Stimulated activated CD8-positive, alpha-beta memory T cell treated with anti-CD3 and anti-CD28 coated beads, Interleukin-7, amount 100 ng/mL, for 4 hours (primary cell): ENCODE data around the gene CHRD.

Experiments used
- DNase-seq, 2 donors: peaks; one replicate each; pipeline ENCODE4 v3.0.0-alpha.2; 2020; ENCODE audit warnings: low read depth in 2 of 2

Gene CHRD

DNA sequence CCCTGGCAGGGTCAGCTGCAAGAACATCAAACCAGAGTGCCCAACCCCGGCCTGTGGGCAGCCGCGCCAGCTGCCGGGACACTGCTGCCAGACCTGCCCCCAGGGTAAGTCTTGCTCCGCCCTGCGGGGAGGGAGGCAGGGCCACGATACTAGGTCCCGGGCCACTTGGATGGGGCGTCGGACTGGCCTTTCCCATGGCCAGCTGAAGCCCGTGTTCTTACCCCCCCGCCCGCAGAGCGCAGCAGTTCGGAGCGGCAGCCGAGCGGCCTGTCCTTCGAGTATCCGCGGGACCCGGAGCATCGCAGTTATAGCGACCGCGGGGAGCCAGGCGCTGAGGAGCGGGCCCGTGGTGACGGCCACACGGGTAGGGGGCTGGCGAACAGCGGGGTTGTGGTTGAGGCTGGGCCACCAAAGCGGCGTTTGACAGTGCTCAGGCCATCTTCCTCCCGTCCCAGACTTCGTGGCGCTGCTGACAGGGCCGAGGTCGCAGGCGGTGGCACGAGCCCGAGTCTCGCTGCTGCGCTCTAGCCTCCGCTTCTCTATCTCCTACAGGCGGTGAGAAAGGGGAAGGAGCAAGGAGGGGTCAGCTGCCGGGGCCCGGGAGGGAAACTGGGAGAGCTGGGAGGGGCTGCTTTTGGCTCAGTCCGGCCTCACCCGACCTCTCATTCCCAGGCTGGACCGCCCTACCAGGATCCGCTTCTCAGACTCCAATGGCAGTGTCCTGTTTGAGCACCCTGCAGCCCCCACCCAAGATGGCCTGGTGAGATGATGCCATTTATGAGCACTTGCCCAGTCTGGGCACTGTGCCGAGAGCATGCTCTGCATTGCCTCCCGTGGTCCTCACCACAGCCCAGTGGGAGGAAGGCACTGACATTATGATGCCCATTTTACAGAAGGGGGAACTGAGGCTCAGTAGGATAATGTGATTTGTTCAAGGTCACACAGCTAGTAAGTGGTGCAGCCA is 1.7 kb downstream of the CHRD start:
- DNase-seq = no peak

DNA sequence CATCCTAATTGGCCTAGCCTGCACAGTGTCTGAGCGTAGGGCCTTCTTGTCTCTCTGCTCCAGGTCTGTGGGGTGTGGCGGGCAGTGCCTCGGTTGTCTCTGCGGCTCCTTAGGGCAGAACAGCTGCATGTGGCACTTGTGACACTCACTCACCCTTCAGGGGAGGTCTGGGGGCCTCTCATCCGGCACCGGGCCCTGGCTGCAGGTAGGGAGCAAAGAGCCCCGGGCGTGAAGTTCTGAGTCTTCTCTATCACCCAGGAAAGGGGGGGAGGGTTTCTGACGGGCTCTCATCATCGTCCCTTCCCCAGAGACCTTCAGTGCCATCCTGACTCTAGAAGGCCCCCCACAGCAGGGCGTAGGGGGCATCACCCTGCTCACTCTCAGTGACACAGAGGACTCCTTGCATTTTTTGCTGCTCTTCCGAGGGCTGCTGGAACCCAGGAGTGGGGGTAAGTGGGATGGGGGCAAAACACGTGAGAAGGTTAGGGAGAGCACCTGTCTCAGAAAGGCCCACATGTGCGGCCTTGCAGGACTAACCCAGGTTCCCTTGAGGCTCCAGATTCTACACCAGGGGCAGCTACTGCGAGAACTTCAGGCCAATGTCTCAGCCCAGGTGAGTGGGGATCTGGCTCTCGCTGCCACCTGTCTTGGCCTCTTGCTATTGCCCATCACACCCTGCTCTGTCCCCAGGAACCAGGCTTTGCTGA is 2.6 kb downstream of the CHRD start:
- DNase-seq = no peak

DNA sequence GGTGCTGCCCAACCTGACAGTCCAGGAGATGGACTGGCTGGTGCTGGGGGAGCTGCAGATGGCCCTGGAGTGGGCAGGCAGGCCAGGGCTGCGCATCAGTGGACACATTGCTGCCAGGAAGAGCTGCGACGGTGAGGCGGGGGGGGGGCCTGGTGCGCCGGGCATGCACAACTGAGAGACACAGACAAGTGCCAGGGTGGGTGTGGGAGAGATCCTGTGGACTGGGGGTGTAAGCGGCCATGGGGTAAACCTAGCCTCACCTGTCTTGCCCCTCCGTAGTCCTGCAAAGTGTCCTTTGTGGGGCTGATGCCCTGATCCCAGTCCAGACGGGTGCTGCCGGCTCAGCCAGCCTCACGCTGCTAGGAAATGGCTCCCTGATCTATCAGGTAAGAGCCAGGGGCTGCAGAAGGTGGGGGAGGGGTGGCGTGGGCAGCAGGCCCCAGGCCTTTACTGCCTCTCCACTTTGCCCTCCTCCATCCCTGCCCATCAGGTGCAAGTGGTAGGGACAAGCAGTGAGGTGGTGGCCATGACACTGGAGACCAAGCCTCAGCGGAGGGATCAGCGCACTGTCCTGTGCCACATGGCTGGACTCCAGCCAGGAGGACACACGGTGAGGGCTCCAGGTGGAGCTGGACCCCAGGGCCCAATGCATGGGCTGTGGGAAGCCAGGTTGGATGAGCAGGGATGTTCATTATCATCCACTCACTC is 3.3 kb downstream of the CHRD start:
- DNase-seq = no peak

DNA sequence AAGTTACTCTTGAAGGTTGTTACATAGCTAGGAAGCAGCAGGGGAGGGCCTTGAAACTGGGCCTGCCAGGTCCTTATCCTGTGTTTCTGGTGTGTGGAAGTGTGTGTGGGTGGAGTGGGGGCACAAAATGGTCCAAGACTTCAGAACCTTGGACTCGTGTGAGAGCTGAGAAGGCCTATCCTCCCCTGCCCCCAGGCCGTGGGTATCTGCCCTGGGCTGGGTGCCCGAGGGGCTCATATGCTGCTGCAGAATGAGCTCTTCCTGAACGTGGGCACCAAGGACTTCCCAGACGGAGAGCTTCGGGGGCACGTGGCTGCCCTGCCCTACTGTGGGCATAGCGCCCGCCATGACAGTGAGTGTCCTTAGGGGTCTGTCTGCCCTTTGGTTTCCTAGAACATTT is 4.5 kb downstream of the CHRD start:
- DNase-seq = no peak

DNA sequence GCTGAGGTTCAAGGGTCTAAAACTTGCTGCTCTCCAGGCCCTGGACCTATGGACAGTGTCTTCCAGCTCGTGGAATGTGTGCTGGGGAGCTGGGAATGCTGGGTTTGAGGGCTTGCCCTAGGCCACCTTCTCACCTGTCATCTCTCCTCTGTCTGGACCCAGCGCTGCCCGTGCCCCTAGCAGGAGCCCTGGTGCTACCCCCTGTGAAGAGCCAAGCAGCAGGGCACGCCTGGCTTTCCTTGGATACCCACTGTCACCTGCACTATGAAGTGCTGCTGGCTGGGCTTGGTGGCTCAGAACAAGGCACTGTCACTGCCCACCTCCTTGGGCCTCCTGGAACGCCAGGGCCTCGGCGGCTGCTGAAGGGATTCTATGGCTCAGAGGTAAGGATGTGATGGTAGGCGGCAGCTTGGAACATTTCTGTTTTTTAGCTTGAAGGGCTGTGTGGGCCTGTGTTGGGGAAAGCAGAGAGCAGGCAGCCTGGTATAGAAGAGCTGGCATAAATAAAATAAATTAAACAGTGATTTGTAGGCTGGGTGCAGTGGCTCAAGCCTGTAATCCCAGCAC is 5.1 kb downstream of the CHRD start:
- DNase-seq = no peak

DNA sequence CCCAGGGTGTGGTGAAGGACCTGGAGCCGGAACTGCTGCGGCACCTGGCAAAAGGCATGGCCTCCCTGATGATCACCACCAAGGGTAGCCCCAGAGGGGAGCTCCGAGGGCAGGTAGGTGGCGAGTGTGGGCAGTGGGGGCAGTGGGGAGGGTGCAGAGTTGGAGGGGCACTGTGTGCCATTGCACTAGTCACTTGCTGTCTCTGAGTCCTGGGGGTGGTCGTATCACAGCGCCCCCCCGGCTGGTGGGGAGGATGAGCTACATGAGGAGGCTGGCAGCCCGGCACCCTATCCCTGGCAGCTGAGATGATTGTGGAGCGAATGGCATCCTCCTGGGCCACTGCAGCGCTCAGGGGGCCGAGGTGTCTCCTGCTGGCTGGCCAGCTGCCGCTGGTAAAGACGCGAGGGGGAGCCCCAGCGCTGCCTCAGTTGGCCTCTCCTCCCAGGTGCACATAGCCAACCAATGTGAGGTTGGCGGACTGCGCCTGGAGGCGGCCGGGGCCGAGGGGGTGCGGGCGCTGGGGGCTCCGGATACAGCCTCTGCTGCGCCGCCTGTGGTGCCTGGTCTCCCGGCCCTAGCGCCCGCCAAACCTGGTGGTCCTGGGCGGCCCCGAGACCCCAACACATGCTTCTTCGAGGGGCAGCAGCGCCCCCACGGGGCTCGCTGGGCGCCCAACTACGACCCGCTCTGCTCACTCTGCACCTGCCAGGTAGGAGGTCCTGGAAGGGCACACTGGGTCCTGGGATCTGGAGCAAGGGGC is 6.4 kb downstream of the CHRD start:
- DNase-seq = no peak

DNA sequence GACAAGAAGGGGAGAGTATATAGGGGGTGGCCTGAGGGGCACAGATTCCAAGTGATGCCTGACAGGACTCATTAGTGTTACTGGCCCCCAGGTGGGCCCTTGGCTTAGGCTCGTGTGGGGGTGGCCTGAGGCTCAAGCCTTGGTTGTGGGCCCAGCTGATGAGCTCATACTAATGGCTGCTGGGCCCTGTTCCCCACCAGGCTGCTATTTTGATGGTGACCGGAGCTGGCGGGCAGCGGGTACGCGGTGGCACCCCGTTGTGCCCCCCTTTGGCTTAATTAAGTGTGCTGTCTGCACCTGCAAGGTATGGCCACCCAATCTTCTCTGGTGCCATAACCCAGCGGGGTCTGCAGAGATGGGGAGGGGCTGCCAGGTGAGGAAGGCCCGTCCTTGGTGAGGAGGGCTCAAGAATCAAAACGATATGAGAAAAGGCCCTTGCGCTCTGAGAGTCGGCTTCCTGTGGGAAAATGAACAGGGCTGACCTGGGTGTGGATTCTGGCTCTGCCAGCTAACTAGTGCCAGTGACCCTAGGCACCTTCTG is 7.4 kb downstream of the CHRD start:
- no peak for DNase-seq

DNA sequence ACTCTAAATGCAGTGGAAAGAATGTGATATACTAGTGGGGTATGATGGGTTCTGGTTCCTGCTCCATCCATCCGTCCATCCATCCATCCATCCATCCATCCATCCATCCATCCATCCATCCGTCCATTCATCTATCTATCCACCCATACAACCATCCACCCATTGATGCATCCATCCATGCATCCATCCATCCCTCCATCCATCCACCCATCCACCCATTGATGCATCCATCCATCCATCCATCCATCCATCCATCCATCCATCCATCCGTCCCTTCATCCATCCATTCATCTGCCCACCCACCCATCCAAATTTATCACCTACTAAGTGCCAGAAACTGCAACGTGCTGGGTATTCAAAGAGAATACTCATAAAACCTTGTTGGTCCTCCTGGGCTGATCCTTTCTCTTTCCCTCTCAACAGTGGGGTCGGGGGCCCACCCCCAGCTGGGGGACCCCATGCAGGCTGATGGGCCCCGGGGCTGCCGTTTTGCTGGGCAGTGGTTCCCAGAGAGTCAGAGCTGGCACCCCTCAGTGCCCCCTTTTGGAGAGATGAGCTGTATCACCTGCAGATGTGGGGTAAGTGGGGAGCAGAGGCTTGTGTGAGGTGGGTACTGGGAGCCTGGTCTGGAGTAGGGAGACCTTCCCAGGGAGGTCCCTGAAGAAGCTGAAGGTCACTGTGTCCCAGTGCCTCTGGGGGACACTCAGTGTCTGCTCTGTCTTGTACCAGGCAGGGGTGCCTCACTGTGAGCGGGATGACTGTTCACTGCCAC is 8.5 kb downstream of the CHRD start:
- no peak for DNase-seq

DNA sequence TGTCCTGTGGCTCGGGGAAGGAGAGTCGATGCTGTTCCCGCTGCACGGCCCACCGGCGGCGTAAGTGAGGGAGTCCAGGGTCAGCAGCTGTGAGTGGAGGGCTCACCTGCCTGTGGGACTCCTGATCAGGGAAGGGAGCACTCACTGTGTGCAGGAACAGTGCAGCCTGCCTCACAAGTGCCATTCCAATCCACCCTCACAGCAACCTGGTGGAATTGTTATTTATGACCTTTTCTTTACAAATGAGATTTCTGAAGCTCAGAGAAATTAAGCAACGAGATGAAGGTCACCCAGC is 9.0 kb downstream of the CHRD start:
- DNase-seq = no peak

DNA sequence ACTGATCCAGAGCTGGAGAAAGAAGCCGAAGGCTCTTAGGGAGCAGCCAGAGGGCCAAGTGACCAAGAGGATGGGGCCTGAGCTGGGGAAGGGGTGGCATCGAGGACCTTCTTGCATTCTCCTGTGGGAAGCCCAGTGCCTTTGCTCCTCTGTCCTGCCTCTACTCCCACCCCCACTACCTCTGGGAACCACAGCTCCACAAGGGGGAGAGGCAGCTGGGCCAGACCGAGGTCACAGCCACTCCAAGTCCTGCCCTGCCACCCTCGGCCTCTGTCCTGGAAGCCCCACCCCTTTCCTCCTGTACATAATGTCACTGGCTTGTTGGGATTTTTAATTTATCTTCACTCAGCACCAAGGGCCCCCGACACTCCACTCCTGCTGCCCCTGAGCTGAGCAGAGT is 9.5 kb downstream of the CHRD start:
- no peak for DNase-seq

DNA sequence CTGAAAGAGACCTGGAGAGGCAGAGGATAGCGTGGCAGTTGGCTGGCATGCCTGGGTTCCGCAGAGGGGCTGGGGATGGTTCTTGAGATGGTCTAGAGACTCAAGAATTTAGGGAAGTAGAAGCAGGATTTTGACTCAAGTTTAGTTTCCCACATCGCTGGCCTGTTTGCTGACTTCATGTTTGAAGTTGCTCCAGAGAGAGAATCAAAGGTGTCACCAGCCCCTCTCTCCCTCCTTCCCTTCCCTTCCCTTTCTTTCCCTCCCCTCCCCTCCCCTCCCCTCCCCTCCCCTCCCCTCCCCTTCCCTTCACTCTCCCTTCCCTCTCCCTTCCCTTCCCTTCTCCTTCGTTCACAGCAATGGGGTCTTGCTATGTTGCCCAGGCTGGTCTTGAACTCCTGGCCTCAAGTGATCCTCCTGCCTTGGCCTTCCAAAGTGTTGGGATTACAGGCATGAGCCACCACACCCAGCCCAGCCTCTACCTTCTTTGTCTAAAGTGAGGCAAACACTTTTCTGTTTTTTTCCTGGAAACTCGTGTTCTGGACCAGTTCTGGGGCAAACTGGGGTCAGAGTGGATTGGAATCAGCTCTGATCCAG is 10.2 kb downstream of the CHRD start:
- DNase-seq = no peak

DNA sequence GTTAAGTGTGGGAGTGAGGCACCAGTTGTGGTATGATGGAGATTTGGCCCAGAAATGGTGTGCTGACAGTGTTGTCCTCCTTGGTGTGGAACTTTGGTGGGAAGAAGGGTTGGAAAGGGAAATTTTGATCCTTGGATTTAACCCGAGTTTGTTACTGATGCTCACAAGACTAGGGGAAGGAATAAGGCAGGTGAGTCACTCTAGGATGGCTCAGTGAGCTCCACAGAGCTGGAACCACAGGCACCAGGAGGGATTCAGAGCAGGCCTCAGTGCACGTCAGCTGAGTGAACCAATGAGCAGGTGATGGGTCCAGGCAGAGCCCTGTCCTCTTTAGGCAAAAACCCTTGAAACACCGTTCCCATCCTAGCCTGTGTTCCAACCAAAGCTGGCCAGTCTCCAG is 11.4 kb downstream of the CHRD start:
- DNase-seq = no peak

DNA sequence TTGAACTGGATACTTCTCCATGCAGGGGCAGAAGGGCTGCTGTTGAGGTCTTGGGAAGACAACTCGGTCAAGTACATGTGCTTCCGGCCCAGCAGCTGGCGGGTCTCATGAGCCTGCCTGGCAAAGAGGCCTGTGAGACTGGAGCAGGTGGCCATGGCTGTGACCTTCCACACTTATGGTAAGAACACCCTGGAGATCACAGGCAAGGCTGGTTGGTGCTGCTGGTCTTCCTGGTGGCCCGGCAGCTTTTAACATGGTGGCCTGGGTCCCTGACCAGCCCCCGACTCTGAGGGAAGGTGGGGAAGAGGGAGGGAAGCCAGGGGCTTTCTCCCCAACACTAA is 15.4 kb downstream of the CHRD start:
- DNase-seq = no peak

DNA sequence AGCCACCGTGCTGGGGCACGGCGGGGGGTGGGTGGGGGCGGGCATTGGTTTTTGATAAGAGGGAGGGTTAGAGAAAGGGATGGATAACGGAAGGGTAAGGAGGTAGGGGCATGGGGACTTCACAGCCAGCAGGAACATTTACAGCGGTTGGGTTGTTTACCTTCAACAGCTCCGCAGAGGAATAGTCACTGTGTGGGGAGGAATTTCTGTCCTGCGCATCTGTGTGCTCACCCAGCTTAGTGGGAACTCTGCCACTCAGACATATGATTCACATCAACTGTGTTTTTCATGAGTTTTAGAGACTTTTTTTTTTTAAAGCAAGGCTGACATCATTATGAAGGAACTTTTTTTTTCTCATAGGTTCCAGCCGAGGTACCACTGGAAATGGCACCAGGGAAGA is 19.6 kb downstream of the CHRD start:
- DNase-seq = no peak

DNA sequence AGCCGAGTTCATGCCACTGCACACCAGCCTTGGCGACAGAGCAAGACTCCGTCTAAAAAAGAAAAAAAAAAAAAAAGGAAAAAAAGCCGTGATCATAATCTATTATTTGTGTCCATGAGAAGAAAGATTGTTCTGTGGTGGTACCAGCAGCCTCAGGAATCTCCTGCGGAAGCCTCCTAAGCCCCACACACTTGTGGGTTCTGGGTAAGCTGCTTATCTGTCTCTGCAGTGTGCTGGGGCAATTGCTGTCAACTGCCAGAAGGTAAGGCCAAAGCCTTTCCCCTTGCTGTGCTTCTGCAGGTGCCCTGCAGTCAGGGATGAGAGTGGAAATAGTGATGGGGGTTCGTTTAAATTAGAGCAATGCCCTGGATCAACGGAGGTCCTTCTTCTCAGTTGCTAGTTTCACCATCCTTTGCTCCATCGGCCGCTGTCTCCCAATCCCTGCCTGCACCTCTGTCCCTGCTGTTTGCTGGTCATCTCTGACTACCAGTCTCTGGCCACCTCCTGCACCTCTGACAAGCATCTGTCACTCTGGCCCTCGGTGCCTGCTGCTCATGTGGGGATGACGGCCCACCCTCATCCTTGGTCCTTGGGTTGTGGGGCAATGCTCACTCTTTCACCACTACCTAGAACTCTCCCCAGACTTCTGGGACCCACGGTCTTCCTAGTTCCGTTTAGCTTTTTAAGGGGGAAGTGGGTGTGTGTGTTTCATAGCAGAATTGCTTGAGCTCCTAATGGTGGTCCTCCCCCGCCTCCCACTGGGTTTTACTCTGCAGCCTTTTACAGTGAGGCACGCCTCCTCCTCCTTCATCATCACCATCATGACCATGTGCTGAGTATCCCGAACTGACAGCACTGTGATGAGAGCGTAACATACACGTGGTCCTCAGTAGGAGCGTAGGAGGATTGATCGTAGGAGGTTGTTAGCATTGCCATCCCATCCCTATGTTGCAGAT is 25.5 kb downstream of the CHRD start:
- DNase-seq = no peak

DNA sequence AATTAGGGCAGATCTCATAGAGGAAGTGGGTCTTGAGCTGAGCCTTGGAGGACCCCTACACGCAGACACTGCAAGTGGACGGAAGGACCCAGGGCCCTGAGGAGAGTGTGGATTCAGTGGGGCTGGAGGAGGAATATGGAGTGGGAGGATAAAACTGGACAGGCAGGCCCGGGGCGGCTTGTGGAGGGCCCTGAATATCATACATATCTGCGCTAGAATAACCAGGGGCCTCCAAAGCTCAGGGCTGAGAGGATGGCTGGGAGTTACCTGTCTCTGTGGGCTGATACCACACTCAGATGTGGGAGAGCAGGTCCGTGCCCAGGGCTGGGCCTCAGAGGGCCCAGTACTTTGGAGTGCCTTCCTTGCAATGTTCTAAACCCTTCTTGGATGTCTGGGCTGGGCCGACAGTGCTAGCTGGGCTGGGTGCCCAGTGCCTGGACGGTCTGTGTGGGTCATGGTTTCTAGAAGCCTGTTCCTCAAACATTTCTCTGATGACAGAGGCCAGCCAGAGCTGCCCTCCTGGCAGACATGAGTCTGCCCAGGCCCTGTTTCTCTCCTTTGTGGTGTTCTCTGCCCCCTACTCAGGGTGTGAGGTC is 29.6 kb downstream of the CHRD start:
- DNase-seq = no peak

DNA sequence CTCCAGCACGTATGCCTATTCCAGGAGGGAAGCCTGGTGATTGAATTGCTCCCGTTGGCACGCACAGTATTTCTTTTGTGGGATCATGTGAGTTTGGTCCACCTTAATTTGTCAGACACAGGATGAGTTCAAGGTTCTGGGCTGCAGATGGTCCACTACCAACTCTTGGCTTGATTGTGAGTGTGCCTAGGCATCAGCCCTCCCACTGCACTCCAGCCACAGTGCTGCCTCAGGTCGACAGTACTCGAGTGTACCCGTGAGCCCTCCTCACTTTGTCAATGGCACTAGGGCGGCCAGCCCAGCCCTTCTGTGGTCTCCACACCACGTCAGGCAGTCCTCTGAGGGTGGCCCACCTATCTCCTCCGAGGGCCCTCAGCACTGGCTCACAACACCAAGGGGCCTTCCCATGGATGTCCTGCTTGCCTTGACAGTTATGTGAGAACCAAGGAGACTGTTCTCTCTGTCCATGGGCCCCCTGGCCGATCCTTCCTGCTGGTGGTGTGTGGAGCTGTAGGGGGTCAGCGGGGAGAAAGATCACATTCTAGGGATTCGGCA is 30.2 kb downstream of the CHRD start:
- DNase-seq = no peak

DNA sequence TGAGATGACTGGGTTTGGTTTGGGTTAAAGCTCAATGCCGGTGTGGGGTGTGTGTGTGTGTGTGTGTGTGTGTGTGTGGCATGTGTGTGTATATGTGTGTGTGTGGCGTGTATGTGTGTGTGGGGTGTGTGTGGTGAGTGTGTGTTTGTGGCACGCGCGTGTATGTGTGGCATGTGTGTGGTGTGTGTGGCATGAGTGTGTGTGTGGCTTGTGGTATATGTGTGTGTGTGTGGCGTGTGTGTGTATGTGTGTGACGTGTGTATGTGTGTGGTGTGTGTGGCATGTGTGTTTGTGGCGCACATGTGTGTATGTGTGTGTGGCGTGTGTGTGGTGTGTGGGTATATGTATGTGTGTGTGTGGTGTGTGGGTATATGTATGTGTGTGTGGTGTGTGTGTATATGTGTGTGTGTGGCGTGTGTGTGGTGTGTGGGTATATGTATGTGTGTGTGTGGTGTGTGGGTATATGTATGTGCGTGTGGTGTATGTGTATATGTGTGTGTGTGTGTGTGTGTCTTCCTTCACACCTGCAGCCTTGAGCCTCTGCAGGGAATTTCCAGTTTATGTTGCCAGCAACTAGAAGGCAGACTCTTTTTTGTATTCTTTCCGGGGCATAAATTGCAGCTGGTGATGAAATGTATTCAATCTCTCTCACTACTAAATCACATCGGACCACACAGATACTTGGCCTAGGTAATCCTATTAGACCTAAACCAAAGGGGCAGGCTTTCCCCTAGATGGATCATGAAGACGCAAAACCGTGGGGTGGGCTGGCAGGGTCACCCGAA is 34.8 kb downstream of the CHRD start:
- DNase-seq = no peak
